B cell (primary cell): ENCODE results near the gene SIPA1L3.

Source experiments
- EZH2 ChIP-seq: IDR thresholded peaks from 2 replicates; pipeline ENCODE4 v1.6.1; 2012; ENCODE audit warnings: borderline replicate concordance, low read depth, mild to moderate bottlenecking, moderate library complexity, low read length; ENCODE audit not compliant: insufficient read depth, poor library complexity, severe bottlenecking
- TF ChIP-seq, protein P1 (sequence below): fragments of 200-600 bp; IDR thresholded peaks from one replicate; pipeline ENCODE4 v1.8.0; 2022; ENCODE audit warnings: antibody characterized with exemption, mild to moderate bottlenecking

DNA sequence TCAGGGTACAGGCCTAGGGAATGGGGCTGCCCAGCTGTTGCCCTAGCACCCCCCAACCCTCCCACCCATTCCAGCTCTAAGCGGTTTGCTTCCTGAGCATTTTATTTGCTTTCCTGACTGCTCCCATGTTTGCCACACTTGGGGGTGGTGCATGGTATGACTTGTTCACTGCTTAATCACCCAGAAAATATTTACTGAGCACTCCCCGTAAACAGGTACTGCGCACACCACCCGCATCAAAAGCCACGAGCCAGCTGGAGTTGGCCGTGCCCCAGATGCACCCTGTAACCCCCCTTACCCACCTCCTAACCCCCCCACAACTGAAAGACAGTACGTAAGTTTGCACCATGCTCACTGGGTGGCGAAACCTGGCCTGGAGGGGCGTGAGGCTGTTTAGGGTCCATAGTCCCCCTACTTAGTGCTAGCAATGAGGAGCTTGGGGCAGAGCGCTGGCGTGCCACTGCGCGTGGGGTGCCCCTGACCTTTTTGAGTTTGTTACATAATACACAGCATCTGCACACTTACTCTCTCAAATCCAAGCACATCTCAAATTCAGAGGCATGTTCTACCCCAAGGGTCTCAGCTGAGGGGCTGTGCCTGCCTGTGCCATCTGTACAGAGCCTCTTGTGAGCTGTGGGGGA lies 287.2 kb downstream of the SIPA1L3 start:
- TF ChIP-seq, protein P1, sequence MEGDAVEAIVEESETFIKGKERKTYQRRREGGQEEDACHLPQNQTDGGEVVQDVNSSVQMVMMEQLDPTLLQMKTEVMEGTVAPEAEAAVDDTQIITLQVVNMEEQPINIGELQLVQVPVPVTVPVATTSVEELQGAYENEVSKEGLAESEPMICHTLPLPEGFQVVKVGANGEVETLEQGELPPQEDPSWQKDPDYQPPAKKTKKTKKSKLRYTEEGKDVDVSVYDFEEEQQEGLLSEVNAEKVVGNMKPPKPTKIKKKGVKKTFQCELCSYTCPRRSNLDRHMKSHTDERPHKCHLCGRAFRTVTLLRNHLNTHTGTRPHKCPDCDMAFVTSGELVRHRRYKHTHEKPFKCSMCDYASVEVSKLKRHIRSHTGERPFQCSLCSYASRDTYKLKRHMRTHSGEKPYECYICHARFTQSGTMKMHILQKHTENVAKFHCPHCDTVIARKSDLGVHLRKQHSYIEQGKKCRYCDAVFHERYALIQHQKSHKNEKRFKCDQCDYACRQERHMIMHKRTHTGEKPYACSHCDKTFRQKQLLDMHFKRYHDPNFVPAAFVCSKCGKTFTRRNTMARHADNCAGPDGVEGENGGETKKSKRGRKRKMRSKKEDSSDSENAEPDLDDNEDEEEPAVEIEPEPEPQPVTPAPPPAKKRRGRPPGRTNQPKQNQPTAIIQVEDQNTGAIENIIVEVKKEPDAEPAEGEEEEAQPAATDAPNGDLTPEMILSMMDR = no peak
- no peak for TF ChIP-seq EZH2
